ENCODE measurements around the gene CROCC2.

Gene CROCC2

DNA sequence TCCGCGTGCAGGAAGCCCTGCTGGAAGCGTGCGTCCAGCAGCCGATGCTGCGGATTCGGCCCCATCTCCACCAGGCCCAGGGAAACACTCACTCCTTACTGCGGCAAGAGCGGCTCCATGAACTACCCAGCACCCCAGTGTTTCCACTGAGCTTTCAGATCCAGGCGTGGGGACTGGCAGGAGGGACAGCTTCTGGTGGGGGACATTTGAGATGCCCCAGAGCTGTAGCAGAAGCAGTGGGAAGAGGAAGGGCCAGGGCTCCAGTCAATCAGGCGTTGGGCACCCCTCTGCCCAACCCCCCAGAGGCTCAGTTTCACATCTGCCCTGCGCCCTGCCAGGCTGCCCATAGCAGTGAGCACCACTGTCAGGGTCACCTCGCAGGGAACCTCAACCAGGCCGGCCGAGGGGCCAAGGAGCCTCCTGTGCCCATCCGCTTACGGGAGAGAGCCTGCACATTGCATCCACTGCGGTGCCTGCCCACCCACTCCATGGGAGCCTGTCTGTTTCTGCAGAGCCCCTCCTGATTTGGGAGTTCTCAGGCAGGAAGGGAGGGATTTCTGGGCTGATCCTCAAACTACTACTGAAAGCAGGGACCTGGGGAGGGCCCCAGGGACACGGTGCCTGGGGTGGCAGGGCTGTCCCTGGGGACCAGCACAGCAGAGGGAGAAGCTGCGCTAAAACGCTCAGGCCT is 32.9 kb upstream of the CROCC2 start:
- TF ChIP-seq, protein P1, sequence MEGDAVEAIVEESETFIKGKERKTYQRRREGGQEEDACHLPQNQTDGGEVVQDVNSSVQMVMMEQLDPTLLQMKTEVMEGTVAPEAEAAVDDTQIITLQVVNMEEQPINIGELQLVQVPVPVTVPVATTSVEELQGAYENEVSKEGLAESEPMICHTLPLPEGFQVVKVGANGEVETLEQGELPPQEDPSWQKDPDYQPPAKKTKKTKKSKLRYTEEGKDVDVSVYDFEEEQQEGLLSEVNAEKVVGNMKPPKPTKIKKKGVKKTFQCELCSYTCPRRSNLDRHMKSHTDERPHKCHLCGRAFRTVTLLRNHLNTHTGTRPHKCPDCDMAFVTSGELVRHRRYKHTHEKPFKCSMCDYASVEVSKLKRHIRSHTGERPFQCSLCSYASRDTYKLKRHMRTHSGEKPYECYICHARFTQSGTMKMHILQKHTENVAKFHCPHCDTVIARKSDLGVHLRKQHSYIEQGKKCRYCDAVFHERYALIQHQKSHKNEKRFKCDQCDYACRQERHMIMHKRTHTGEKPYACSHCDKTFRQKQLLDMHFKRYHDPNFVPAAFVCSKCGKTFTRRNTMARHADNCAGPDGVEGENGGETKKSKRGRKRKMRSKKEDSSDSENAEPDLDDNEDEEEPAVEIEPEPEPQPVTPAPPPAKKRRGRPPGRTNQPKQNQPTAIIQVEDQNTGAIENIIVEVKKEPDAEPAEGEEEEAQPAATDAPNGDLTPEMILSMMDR (conservative IDR thresholded peaks at IDR 0.05) = no peak
- H3K27ac ChIP-seq = no peak overlapping the region

DNA sequence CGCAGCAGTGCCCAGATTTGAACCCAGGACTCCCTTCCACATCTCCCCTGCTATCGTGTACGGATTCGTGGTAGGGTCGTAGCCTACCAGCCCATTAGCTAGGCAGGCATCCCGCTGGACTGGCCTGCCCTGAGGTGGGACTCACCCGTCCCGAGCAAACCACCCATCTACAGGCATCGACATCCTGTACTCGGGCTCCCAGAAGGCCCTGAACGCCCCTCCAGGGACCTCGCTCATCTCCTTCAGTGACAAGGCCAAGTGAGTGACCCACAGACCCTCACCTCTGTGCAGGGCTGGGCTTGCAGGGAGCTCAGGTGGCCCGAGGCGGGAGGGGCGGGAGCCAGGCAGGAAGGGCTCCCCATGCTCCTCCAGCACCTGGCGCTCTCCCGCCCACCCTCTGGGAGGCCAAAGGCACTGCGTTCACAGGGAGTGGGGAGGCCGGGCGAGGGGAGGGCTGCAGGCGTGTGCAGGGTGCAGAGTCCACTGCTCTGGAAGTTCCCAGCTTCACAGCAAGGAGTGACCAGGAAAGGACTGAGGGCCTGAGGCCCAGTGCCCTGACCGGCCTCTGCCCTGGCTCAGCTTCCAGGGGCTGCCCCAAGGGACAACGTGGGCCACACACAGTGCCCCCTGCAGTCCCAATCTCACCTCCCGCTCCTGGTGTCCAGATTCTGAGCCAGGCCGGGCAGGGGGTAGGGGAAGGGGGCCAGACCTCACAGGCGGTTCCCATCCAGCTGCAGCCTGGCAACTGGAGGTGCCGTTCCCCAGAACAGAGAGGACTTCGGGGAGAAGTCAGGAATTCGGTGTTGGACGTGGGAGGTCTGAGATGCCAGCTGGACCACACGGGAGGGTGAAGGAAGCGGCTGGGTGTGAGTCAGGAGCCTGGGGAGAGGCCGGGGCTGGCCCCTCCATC is 32.1 kb upstream of the CROCC2 start:
- TF ChIP-seq, protein P1 (conservative IDR thresholded peaks at IDR 0.05) = no peak
- no peak overlapping the region for H3K27ac ChIP-seq

DNA sequence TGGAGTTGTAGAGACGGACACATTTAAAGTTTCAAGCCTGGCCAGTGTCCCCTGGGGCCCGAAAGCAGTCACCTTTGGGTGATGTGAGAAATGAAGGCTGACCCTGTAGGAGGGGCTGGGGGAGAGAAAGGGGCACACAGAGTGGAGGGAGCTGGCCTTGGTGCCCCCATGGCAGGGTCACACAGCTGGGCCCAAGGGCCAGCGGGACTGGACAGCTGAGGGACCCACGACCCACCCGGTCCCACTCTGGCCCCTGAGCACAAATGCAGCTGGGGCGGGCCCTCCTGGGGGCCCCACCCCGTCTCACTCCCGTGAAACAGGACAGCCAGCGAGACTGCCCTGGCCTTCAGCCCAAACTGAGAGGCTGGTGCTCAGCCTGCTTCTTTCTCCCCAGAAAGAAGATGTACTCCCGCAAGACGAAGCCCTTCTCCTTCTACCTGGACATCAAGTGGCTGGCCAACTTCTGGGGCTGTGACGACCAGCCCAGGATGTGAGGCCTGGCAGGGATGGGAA is 31.4 kb upstream of the CROCC2 start:
- TF ChIP-seq, protein P1 (conservative IDR thresholded peaks at IDR 0.05) = no peak
- no peak overlapping the region for H3K27ac ChIP-seq

DNA sequence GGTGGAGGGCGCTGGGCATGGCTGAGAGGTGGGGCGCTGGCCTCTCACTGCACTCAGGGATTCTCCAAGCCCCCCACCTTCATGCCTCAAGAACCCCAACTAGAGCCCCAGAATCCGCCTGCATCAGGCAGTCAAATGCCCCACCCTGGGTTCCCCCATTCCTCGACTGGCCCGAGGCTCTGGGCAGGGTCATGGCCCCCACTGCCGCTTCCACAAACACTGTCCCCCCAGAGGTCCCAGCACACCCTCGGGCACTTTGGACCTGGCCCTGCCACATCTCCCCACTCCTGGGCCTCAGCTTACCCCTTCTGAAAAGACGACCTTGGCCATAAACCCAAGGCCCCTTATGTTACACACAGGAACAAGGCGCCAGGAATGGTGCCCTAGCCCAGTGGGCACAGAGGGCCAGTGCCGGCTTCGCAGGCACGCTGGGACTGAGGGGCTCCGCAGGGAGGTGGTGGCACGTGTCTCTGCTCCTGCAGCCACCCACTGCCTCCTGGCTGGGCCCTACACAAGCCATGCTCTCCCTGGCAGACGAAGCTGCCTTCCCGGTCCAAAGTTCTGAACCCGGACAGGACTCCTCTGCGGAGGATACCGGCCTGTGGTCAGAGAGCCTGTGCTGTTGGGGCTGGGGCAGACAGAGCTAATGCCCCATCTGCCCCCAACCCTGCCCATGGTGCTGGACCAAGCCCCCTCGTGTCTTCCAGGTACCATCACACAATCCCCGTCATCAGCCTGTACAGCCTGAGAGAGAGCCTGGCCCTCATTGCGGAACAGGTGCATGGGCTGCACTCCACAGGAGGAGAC is 30.7 kb upstream of the CROCC2 start:
- H3K27ac ChIP-seq = no peak overlapping the region
- TF ChIP-seq, protein P1 (conservative IDR thresholded peaks at IDR 0.05) = no peak

DNA sequence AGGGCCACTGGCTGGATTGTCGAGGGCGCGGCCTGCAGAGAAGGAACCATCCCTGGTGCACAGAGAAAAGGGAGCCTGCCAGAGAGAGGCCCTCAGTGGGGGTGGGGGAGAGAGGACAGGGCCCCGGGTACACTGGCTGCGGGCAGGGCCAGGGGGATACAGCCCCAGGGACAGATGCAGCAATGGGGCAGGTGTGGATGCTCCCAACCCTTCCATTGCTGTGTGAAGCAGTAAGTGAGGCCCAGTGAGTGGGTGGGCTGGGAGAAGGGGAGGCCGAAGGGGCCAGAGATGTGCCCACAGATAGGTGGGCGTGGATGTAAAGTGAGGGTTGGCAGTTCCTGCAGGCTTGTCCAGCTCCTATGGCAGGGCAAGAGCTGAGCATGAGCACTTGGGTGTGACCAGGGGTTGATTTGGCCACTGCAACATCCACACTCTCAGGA is 30.1 kb upstream of the CROCC2 start:
- H3K27ac ChIP-seq = no peak overlapping the region
- TF ChIP-seq, protein P1 (conservative IDR thresholded peaks at IDR 0.05) = no peak

DNA sequence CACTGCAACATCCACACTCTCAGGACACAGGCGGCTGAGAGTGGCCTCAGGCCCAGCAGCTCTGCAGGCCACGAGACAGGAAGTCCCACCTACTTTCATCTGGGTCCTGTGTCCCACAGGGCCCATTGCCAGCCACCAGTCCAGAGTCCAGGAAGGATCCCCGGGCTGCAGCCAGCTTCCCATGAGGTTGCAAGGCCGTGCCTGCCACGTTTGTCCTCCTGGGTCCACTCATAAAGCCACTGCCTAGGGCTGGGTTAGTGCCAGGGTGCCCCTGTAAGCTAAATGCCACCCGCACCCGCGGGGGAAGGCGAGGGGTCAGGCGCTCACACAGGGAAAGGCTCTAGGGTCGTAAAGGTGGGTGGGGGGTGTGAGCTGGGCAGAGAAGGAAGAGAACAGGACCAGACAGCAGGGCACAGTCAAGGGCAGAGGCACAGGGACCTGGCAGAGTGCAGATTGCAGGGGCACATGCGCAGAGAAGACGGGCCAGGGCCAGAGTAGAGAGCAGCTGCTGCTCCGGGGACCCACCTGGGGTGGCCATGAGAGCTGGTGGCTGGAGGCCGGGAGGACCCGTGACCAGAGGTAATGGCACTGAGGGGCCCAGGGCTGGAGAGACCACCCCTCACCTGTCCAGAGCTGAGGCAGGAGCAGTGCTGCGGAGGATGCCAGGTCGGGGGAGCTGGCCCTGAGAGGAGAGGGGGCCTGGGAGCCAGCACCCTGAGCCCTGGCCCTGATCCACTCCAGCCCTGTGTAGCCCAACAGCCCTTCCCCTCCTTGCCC is 29.5 kb upstream of the CROCC2 start:
- H3K27ac ChIP-seq = no peak overlapping the region
- TF ChIP-seq, protein P1 (conservative IDR thresholded peaks at IDR 0.05) = no peak
